Erythroblast (primary cell): ENCODE results near the gene PNPLA7.

Experiments
- GATA1 ChIP-seq: IDR thresholded peaks from 2 replicates; pipeline ENCODE4 v1.6.1; 2011; ENCODE audit warnings: low read depth, mild to moderate bottlenecking, control low read depth, low read length, moderate library complexity
- POLR2A ChIP-seq: IDR thresholded peaks from 2 replicates; pipeline ENCODE4 v1.6.1; 2011; ENCODE audit warnings: mild to moderate bottlenecking, low read length

DNA sequence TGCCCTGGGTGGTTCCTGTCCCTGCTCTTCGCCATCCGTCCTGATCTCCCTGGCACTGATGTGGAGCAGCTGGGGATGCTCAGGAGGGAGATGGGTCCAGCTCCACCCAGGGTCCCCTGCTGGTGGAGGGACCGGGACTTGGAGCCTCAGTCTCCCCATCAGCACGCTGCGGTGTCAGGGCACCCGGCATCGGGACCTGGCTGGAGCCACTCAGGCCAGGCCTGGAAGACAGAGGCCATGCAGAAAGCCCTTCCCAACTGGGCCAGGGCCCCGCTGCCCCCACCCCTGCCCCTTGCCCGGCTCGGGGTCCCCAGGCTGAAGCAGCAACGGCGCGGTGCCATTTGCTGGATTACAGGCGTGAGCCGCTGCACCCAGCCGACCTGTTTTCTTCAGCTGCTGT, 50.8 kb downstream of the PNPLA7 start:
- no peak for TF ChIP-seq POLR2A
- no peak for TF ChIP-seq GATA1
